Testis (tissue), 2 donors: ENCODE results near the gene KCNF1.

ENCODE experiments used
- CTCF ChIP-seq, 3 experiments: fragments of 450-650 bp in 2 of 3; fragments of 200-600 bp in 1 of 3; sonication (generic) in 1 of 3; IDR thresholded peaks; one replicate each; pipeline ENCODE4 v1.5.1; 2016 to 2019; ENCODE audit warnings: antibody characterized with exemption in 3 of 3, mild to moderate bottlenecking in 2 of 3, moderate library complexity in 1 of 3
- POLR2A ChIP-seq: fragments of 450-650 bp; IDR thresholded peaks from one replicate; pipeline ENCODE4 v1.6.1; 2017; ENCODE audit warnings: antibody characterized with exemption, mild to moderate bottlenecking, moderate library complexity

GRCh38 chr2:10947446-10948187 lies 35.9 kb downstream of the KCNF1 start:
- no peak for TF ChIP-seq CTCF (IDR thresholded peaks at IDR 0.05)
- TF ChIP-seq POLR2A = no peak
